Colon (tissue), 2 donors: Measurements from ENCODE around the gene CDC42.

Experiments
- FAIRE-seq: peaks from 2 replicates; lab custom pipeline; 2012; peaks lifted over from hg19 to GRCh38; lab: Jason Lieb, UNC
- donor health status: control.
- donor health status: control.

The CDC42 gene

GRCh38 chr1:22131062-22131461, 78.6 kb downstream of the CDC42 start:
- no peak for FAIRE-seq

DNA sequence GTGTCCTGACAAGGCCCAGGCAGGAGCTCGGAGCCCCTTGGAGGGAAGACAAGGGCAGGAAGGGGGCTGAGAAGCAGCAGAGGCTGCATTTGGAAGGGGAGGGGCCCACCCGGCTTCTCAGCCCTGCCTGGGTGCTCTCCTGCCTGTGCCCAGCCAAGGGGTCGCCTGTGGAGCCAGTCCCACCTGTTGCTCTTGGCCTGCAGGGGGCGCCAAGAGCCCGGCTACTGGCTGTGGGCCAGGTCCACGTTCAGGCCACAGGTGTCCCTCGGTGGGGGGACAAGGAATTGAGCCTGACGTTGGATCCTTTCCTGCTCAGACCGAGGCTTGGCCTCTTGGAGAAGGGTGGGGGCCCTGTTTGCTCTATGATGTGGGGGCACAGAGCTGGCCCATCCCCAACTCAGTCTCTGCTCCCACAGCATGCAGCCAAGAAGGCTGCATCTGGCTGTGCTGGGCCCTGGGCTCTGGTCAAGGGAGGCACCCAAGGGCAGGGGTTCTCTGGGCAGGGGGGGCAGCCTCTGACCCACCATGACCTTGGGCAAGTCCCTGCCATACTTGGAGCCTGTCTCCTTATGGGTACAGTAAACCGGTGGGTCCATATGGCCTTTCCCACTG, 79.5 kb downstream of the CDC42 start:
- no peak for FAIRE-seq

DNA sequence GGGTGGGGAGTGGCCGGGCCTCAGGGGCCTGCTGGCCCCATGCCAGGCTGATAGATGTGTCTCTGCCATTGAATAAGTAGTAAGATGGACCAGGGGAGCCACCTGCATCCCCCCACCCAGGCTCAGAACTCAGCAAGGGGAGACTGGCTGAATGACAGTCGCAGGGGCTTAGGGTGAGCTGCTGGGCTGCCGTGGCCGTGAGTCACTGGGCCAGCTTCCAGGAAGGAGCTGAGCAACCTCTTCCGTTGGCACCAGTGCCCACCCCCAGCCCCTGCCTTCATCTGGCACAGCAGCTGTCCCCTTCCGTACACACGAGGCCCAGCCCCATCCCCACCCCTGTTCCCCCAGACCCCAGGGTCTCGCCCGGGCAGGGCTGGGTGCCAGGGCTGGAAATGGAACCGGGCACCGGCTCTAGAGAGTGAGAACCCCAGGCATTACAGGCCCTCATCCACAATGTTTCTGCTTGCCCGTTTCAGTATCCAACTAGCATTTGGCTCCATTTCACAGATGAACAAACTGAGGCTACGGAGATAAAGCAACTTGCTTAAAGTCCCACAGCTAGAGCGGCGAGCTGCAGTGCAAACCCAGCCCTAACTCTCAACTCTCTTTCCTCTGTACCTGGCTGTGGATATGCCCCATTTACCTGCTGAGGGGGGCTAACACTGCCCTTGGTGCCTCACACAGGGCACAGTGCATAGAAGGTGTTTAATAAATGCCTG, 80.2 kb downstream of the CDC42 start:
- FAIRE-seq: no peak

- no peak for FAIRE-seq
Measured at GRCh38 chr1:22133247-22133930, 80.9 kb downstream of the CDC42 start.

DNA sequence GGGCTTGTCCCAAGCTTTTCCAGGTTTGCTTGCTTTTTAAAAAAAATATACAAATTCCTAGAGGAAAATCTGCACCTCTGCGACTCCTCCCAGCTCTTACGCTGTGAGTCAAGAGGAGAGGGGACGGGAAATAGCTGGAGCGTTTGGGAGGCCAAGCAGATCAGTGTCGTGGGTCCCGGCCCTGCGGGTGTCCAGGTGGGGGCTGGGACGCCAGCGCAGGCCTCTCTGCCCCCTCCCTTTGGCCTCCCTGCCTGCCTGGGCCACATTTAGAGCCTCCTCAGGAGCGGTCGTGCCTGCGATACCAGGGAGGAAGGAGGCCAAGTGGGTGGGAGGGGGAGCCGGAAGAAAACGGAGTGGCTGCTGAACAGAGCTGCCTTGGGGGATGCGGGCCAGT, 81.4 kb downstream of the CDC42 start:
- FAIRE-seq: no peak

DNA sequence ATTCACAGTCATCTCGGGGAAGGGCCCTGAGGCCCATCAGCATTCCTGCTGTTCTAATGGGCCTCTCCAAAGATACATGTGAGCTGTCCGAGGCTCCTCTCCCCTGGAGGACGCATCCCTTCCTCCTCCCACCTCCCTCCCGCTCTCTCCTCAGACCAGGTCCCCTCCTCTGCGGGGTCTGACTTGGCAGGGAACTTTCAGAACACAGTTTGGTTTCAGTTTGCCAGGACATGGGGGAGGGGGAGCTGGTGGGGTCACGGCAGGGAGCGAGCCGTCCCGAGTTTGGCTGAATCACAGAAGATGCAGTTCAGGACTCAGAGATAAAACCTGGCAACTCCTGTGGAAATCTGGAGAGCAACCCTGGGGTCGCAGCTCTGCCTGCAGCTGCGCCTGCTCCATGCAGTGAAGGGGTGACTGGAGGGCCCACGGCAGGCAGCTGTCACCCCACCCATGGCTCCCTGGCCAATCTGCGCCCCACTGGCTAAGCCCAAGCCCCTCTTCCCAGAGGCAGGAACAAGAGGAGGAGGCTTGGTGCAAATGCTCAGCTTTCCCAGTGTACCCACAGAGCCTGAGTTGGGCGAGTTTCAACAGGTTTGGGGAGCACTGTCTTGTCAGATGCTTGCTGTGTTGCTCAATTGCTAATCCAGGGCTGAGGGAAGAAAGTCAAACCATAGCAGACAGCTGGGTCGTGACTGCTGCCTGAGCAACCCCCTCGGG, 84.7 kb downstream of the CDC42 start:
- FAIRE-seq: no peak

GRCh38 chr1:22139066-22139594, 86.6 kb downstream of the CDC42 start:
- no peak for FAIRE-seq

DNA sequence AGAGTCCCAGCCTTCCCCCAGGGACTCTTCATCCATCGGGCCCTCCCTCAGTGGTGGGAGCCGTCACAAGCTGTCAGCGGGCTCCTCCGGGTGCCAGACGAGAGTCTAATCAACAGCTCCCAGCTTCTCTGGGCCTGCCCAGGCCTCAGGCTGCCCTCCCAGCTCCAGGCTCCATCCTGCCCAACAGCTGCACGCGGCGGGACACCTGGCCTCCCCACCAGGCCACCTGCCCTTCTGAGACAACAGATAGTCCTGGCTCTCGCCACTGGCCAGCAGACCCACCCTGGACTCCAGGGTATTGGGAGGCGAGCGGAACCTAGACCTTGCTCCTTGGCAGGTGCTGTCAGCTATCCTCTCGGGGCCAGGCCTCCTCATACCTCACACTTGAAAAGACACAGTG, 87.3 kb downstream of the CDC42 start:
- no peak for FAIRE-seq
